Nephron (organoid): ENCODE results near the gene SYT14.
"Not testable (repeated sequence)": the region's sequence is repeated elsewhere in the genome, so short reads cannot be mapped to it uniquely, and the experiment has no call there.

Source experiments
- H3K27ac Mint-ChIP-seq, 3 experiments: 2 replicates each; pipeline ENCODE4 v1.8.0; 2020; ENCODE audit warnings: mixed read lengths in 3 of 3, mild to moderate bottlenecking in 2 of 3, moderate library complexity in 1 of 3
- H3K27me3 Mint-ChIP-seq: 2 replicates; pipeline ENCODE4 v1.8.0; 2021; ENCODE audit warnings: low read depth, mild to moderate bottlenecking, moderate library complexity, mixed read lengths
- H3K36me3 Mint-ChIP-seq: 2 replicates; pipeline ENCODE4 v1.8.0; 2020; ENCODE audit warnings: low read depth, mixed read lengths
- H3K4me1 Mint-ChIP-seq: 2 replicates; pipeline ENCODE4 v1.8.0; 2020; ENCODE audit warnings: mixed read lengths
- H3K4me3 Mint-ChIP-seq, 3 experiments: 2 replicates each; pipeline ENCODE4 v1.8.0; 2020; ENCODE audit warnings: mild to moderate bottlenecking in 3 of 3, mixed read lengths in 3 of 3, moderate library complexity in 2 of 3
- H3K9me3 Mint-ChIP-seq: 2 replicates; pipeline ENCODE4 v1.8.0; 2020; ENCODE audit warnings: mixed read lengths
- CTCF ChIP-seq, 3 experiments: fragments of 200-600 bp; sonication (generic); IDR thresholded peaks; one replicate each; pipeline ENCODE4 v1.5.0; 2021; ENCODE audit warnings: antibody characterized with exemption in 3 of 3; ENCODE audit not compliant: unreplicated experiment in 3 of 3

Gene SYT14

DNA sequence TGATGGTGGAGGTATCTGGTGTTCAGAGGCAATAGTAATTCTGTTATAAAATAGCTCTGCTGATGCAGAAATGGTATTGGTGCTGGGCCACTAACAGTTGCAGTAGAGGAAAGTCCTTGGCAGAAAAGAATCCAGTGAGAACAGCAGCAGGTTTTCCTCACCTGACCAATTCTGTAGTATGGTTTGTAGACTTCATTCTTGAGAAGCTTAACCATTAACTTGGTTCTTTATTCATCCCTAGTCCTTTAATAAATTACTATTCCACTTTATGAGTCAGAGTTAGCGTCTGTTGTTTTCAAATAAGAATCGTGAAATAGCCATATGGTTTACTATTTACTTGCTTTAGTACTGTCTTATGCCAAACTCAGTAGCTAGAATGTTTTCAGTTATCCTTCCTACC is 166.1 kb downstream of the SYT14 start:
- no peak overlapping the region for H3K4me3 Mint-ChIP-seq
- H3K4me1 Mint-ChIP-seq, result no peaks in the 10 kb centered on the region
- H3K36me3 Mint-ChIP-seq, result no peaks in the 10 kb centered on the region
- H3K9me3 Mint-ChIP-seq, result peaks cover 4% of the 10 kb centered on the region
- no peak for TF ChIP-seq CTCF (IDR thresholded peaks at IDR 0.05; ENCODE audit: unreplicated experiment in 3 of 3)
- H3K27me3 Mint-ChIP-seq, result no peaks in the 10 kb centered on the region
- H3K27ac Mint-ChIP-seq, result peak overlapping the region; percentile 56 to 74 (median 68)

- H3K9me3 Mint-ChIP-seq, H3K27me3 Mint-ChIP-seq, H3K36me3 Mint-ChIP-seq, H3K4me1 Mint-ChIP-seq, H3K27ac Mint-ChIP-seq, H3K4me3 Mint-ChIP-seq: not testable (repeated sequence)
These were observed 174.9 kb downstream of the SYT14 start for GRCh38 chr1:210112906-210113305.

DNA sequence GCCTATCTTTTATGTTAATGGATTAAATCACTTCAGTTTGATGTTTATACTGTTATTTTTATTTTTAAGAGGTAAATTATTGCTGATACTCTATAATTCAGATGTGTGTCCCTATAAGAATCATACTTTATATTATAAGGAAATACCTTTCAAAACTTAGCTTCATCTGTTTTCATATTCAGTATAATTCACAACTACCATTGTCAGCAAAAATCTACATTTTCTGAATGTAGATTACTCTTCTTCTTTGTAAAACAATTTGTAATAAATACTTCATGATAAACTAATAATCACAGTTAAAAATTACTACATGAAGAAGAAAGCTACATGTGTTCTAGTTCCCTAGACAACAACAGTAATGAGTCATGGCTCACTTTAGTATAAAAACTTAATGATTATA is 179.2 kb downstream of the SYT14 start:
- TF ChIP-seq CTCF (IDR thresholded peaks at IDR 0.05; ENCODE audit: unreplicated experiment in 3 of 3), result no peak
- Mint-ChIP-seq H3K27me3 (no peaks in the 10 kb centered on the region), H3K27ac (no peak overlapping the region), H3K9me3 (no peaks in the 10 kb centered on the region), H3K36me3 (no peaks in the 10 kb centered on the region), H3K4me3 (no peak overlapping the region), H3K4me1 (no peaks in the 10 kb centered on the region)

DNA sequence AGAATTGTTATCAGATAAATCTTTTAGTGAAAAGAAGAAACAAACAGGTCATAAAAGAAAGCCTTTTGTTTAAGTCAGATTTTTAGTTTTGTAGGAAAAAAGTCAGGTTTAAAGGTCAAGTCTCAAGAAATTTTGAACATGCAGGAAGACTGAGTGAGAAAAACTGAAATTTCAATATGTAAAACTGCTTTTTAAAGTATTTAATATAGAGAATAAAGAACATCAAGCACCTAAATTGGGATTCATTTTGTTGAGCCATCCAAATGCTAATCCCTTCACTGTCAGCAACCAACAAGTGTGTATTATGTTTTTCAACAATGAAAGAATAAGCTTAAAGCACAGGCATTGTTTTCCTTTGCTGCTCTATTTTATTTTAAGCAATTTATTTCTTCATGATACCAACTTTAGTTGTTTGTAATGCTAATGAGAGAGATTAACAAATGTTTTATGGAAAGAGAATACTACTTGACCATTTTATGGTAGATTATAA is 179.7 kb downstream of the SYT14 start:
- no peaks in the 10 kb centered on the region for H3K9me3 Mint-ChIP-seq
- no peaks in the 10 kb centered on the region for H3K27me3 Mint-ChIP-seq
- no peak overlapping the region for H3K27ac Mint-ChIP-seq
- no peak for TF ChIP-seq CTCF (IDR thresholded peaks at IDR 0.05; ENCODE audit: unreplicated experiment in 3 of 3)
- H3K4me1 Mint-ChIP-seq, result no peaks in the 10 kb centered on the region
- H3K36me3 Mint-ChIP-seq, result no peaks in the 10 kb centered on the region
- H3K4me3 Mint-ChIP-seq, result no peak overlapping the region

GRCh38 chr1:210123383-210123782 is 185.4 kb downstream of the SYT14 start:
- no peak for TF ChIP-seq CTCF (IDR thresholded peaks at IDR 0.05; ENCODE audit: unreplicated experiment in 3 of 3)
- Mint-ChIP-seq H3K4me3 (no peak overlapping the region), H3K27me3 (no peaks in the 10 kb centered on the region), H3K36me3 (no peaks in the 10 kb centered on the region), H3K9me3 (no peaks in the 10 kb centered on the region), H3K27ac (no peak overlapping the region), H3K4me1 (peaks cover 18% of the 10 kb centered on the region)

DNA sequence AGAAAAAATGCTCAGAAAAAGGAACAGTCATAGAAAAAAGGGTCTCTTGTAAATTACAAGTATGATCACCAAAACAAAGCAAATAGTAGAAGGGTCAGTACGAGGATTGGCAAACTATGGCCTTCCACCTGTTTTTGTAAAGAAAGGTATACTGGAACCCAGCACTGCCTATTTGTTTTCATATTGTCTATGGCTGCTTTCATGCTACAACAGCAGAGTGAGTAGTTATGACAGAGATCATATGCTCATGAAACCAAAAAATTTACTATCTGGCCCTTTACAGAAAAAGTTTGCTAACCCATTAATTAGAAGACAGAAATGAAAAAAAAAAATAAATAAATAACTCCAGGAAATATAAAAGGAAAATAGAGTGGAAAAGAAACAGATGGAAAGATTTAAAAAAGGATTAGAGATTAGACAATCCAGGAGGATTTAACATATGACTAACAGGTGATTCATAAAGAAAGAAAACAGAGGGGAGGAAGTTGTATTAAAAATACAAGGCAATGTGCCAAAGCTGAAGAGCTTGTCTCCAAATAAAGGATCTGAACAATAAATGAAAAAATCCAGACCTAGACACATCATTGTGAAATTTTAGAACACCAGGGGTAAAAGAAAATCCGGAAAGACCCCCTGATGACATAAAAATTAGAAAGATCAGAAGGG is 186.0 kb downstream of the SYT14 start:
- no peak overlapping the region for H3K4me3 Mint-ChIP-seq
- TF ChIP-seq CTCF (IDR thresholded peaks at IDR 0.05; ENCODE audit: unreplicated experiment in 3 of 3), result no peak
- no peaks in the 10 kb centered on the region for H3K9me3 Mint-ChIP-seq
- H3K4me1 Mint-ChIP-seq, result peaks cover 18% of the 10 kb centered on the region
- no peaks in the 10 kb centered on the region for H3K27me3 Mint-ChIP-seq
- no peaks in the 10 kb centered on the region for H3K36me3 Mint-ChIP-seq
- H3K27ac Mint-ChIP-seq, result no peak overlapping the region
